Natural killer cell treated with Interleukin-12 subunit alpha and Interleukin-12 subunit beta and Interleukin-15 and Interleukin-18, amount 100 ng/mL, for 72 hours (primary cell): ENCODE results near the gene B3GALT6. TPM values are rescaled to one million over a fixed set of nuclear protein-coding genes. Genes with fewer than 3 reads are reported as not detected.
"Not testable (repeated sequence)": the region's sequence is repeated elsewhere in the genome, so short reads cannot be mapped to it uniquely, and the experiment has no call there.

ENCODE experiments used
- ATAC-seq, 2 donors: fragments of 150-1000 bp; cut with Tn5 transposase in 1 of 2; sonication (Bioruptor Pico), chemical (Tn5 transposase) in 1 of 2; 2 replicates each; pipeline ENCODE4 v1.10.0; 2021
- DNase-seq: peaks from one replicate; pipeline ENCODE4 v3.0.0; 2022; ENCODE audit warnings: low spot score
- H3K27ac Mint-ChIP-seq, 2 donors: 1 replicate in 1 of 2; 2 replicates in 1 of 2; pipeline ENCODE4 v1.8.0; 2022; ENCODE audit warnings: mixed read lengths in 2 of 2, mild to moderate bottlenecking in 1 of 2, moderate library complexity in 1 of 2
- H3K27me3 Mint-ChIP-seq, 2 donors: 1 replicate in 1 of 2; 2 replicates in 1 of 2; pipeline ENCODE4 v1.8.0; 2022; ENCODE audit warnings: mixed read lengths in 2 of 2
- H3K36me3 Mint-ChIP-seq: one replicate; pipeline ENCODE4 v1.8.0; 2022; ENCODE audit warnings: mixed read lengths
- H3K4me1 Mint-ChIP-seq, 2 donors: 1 replicate in 1 of 2; 2 replicates in 1 of 2; pipeline ENCODE4 v1.8.0; 2022; ENCODE audit warnings: low read depth in 2 of 2, mixed read lengths in 2 of 2, mild to moderate bottlenecking in 1 of 2
- H3K4me3 Mint-ChIP-seq: one replicate; pipeline ENCODE4 v1.8.0; 2022; ENCODE audit warnings: mixed read lengths
- H3K9me3 Mint-ChIP-seq: 2 replicates; pipeline ENCODE4 v1.8.0; 2022; ENCODE audit warnings: mixed read lengths
- total RNA-seq, 2 donors: library from RNA; stranded (reverse); gene quantifications; one replicate each; pipeline ENCODE4 v1.2.3, GENCODE V29; 2022

Gene B3GALT6
- total RNA-seq, 2 donors from 2014 or later: 23.8 to 28.1 TPM

GRCh38 chr1:1244192-1244811 lies 12.3 kb downstream of the B3GALT6 start:
- Mint-ChIP-seq H3K27me3 (no peaks in the 10 kb centered on the region), H3K36me3 (no peaks in the 10 kb centered on the region), H3K9me3 (no peaks in the 10 kb centered on the region), H3K27ac (no peak overlapping the region), H3K4me3 (no peak overlapping the region), H3K4me1 (no peaks in the 10 kb centered on the region)
- no peak for ATAC-seq
- no peak for DNase-seq

GRCh38 chr1:1245178-1245816 lies 13.3 kb downstream of the B3GALT6 start:
- no peaks in the 10 kb centered on the region for H3K36me3 Mint-ChIP-seq

GRCh38 chr1:1245817-1246576 lies 14.0 kb downstream of the B3GALT6 start:
- Mint-ChIP-seq H3K9me3 (no peaks in the 10 kb centered on the region), H3K4me1 (peaks cover 2 to 6% of the 10 kb centered on the region in 2 donors), H3K36me3 (no peaks in the 10 kb centered on the region), H3K27me3 (no peaks in the 10 kb centered on the region), H3K27ac (no peak overlapping the region), H3K4me3 (no peak overlapping the region)
- no peak for DNase-seq
- peak in 1 of 2 donors; percentile 4 for ATAC-seq

More at GRCh38 chr1:1245178-1245816, 13.3 kb downstream of the B3GALT6 start:
- no peak overlapping the region for H3K4me3 Mint-ChIP-seq
- no peaks in the 10 kb centered on the region for H3K9me3 Mint-ChIP-seq
- H3K4me1 Mint-ChIP-seq: peaks cover 0 to 4% of the 10 kb centered on the region in 2 donors
- no peak overlapping the region for H3K27ac Mint-ChIP-seq
- H3K27me3 Mint-ChIP-seq: no peaks in the 10 kb centered on the region
- no peak for ATAC-seq
- DNase-seq: no peak

- H3K36me3 Mint-ChIP-seq: no peaks in the 10 kb centered on the region
- peaks cover 5 to 8% of the 10 kb centered on the region in 2 donors for H3K4me1 Mint-ChIP-seq
- H3K4me3 Mint-ChIP-seq: no peak within 1 kb of the TSS
- no peaks in the 10 kb centered on the region for H3K27me3 Mint-ChIP-seq
- no peak within 1 kb of the TSS for H3K27ac Mint-ChIP-seq
- ATAC-seq (peak; percentile 2 to 13), DNase-seq (no peak)
- H3K9me3 Mint-ChIP-seq: no peaks in the 10 kb centered on the region
These were observed 14.7 kb downstream of the B3GALT6 start, which contains the start of gene C1QTNF12 for GRCh38 chr1:1246577-1247340. Gene C1QTNF12 (minus strand): TSS chr1:1246722. CDS start chr1:1246690, 32 bp downstream.

GRCh38 chr1:1247341-1247913 lies 15.4 kb downstream of the B3GALT6 start:
- DNase-seq (no peak), ATAC-seq (no peak)
- no peaks in the 10 kb centered on the region for H3K27me3 Mint-ChIP-seq
- no peaks in the 10 kb centered on the region for H3K36me3 Mint-ChIP-seq
- H3K9me3 Mint-ChIP-seq: no peaks in the 10 kb centered on the region
- no peak overlapping the region for H3K4me3 Mint-ChIP-seq
- H3K27ac Mint-ChIP-seq: no peak overlapping the region
- H3K4me1 Mint-ChIP-seq: peaks cover 5 to 8% of the 10 kb centered on the region in 2 donors

GRCh38 chr1:1248009-1248913 lies 16.2 kb downstream of the B3GALT6 start:
- not testable (repeated sequence) for H3K4me1 Mint-ChIP-seq, H3K27ac Mint-ChIP-seq, DNase-seq, ATAC-seq, H3K9me3 Mint-ChIP-seq, H3K36me3 Mint-ChIP-seq, H3K27me3 Mint-ChIP-seq, H3K4me3 Mint-ChIP-seq

GRCh38 chr1:1250786-1251284 lies 18.8 kb downstream of the B3GALT6 start:
- H3K4me1 Mint-ChIP-seq: peaks cover 5 to 14% of the 10 kb centered on the region in 2 donors
- DNase-seq (no peak), ATAC-seq (peak; percentile 63 to 73)
- no peak overlapping the region for H3K27ac Mint-ChIP-seq
- H3K4me3 Mint-ChIP-seq: peak overlapping the region; percentile 34
- peaks cover 5% of the 10 kb centered on the region for H3K36me3 Mint-ChIP-seq
- no peaks in the 10 kb centered on the region for H3K27me3 Mint-ChIP-seq
- no peaks in the 10 kb centered on the region for H3K9me3 Mint-ChIP-seq

GRCh38 chr1:1253314-1253713 lies 21.3 kb downstream of the B3GALT6 start:
- peaks cover 5 to 19% of the 10 kb centered on the region in 2 donors for H3K4me1 Mint-ChIP-seq
- no peaks in the 10 kb centered on the region for H3K27me3 Mint-ChIP-seq
- no peak overlapping the region for H3K4me3 Mint-ChIP-seq
- H3K9me3 Mint-ChIP-seq: no peaks in the 10 kb centered on the region
- DNase-seq (no peak), ATAC-seq (no peak)
- H3K27ac Mint-ChIP-seq: peak overlapping the region; percentile 21 to 45
- H3K36me3 Mint-ChIP-seq: peaks cover 5% of the 10 kb centered on the region

- Mint-ChIP-seq H3K4me3 (no peak overlapping the region), H3K4me1 (peaks cover 5 to 19% of the 10 kb centered on the region in 2 donors), H3K36me3 (peaks cover 5% of the 10 kb centered on the region), H3K27ac (no peak overlapping the region), H3K9me3 (no peaks in the 10 kb centered on the region), H3K27me3 (no peaks in the 10 kb centered on the region)
- DNase-seq (no peak), ATAC-seq (no peak)
These were observed 22.1 kb downstream of the B3GALT6 start for GRCh38 chr1:1253972-1254666.

- no peaks in the 10 kb centered on the region for H3K27me3 Mint-ChIP-seq
- H3K4me1 Mint-ChIP-seq: peaks cover 7 to 21% of the 10 kb centered on the region in 2 donors
- peaks cover 5% of the 10 kb centered on the region for H3K36me3 Mint-ChIP-seq
- H3K4me3 Mint-ChIP-seq: no peak overlapping the region
- no peaks in the 10 kb centered on the region for H3K9me3 Mint-ChIP-seq
- no peak for ATAC-seq
- DNase-seq: no peak
- no peak overlapping the region for H3K27ac Mint-ChIP-seq
These were observed 22.6 kb downstream of the B3GALT6 start for GRCh38 chr1:1254667-1254998.

- ATAC-seq (no peak), DNase-seq (no peak)
- H3K27ac Mint-ChIP-seq: no peak overlapping the region
- peaks cover 5% of the 10 kb centered on the region for H3K36me3 Mint-ChIP-seq
- H3K4me3 Mint-ChIP-seq: no peak overlapping the region
- no peaks in the 10 kb centered on the region for H3K9me3 Mint-ChIP-seq
- no peaks in the 10 kb centered on the region for H3K27me3 Mint-ChIP-seq
- peaks cover 11 to 22% of the 10 kb centered on the region in 2 donors for H3K4me1 Mint-ChIP-seq
These were observed 23.0 kb downstream of the B3GALT6 start for GRCh38 chr1:1255078-1255477.

GRCh38 chr1:1255611-1256010 lies 23.6 kb downstream of the B3GALT6 start:
- H3K27me3 Mint-ChIP-seq: no peaks in the 10 kb centered on the region
- no peak overlapping the region for H3K4me3 Mint-ChIP-seq
- peaks cover 13 to 23% of the 10 kb centered on the region in 2 donors for H3K4me1 Mint-ChIP-seq
- H3K27ac Mint-ChIP-seq: no peak overlapping the region
- no peak for ATAC-seq
- DNase-seq: no peak
- H3K9me3 Mint-ChIP-seq: no peaks in the 10 kb centered on the region
- peaks cover 6% of the 10 kb centered on the region for H3K36me3 Mint-ChIP-seq
